GM12878 (cell line): Measurements from ENCODE around the gene TIFAB. TPM values are rescaled to one million over a fixed set of nuclear protein-coding genes. Genes with fewer than 3 reads are reported as not detected.
A peak's percentile ranks its signal among the peaks of the same experiment; 100 is the strongest.

Experiments used
- ATF3 ChIP-seq: IDR thresholded peaks from 2 replicates; pipeline ENCODE4 v1.6.1; 2011; ENCODE audit warnings: low read depth, mild to moderate bottlenecking, low read length, moderate library complexity, borderline replicate concordance; ENCODE audit errors: extremely low read depth
- BACH1 ChIP-seq: fragments of 450-650 bp; IDR thresholded peaks from 2 replicates; pipeline ENCODE4 v1.6.1; 2017; ENCODE audit warnings: mild to moderate bottlenecking, borderline replicate concordance
- CHD4 ChIP-seq: fragments of 200-600 bp; sonication (generic); IDR thresholded peaks from 2 replicates; pipeline ENCODE4 v1.6.1; 2016; ENCODE audit warnings: mild to moderate bottlenecking
- CREB1 ChIP-seq: IDR thresholded peaks from 2 replicates; pipeline ENCODE4 v1.6.1; 2012; ENCODE audit warnings: low read depth, mild to moderate bottlenecking, inconsistent platforms
- KAT2A ChIP-seq: conservative IDR thresholded peaks from 2 replicates; pipeline ENCODE4 v1.6.1; 2011; ENCODE audit warnings: low read depth, low read length; ENCODE audit not compliant: control insufficient read depth
- MEF2A ChIP-seq: IDR thresholded peaks from 2 replicates; pipeline ENCODE4 v1.6.1; 2011; ENCODE audit warnings: low read depth, mild to moderate bottlenecking, low read length, moderate library complexity; ENCODE audit not compliant: insufficient read depth
- PKNOX1 ChIP-seq: fragments of 450-650 bp; IDR thresholded peaks from 2 replicates; pipeline ENCODE4 v1.6.1; 2016; ENCODE audit warnings: mild to moderate bottlenecking
- PML ChIP-seq: IDR thresholded peaks from 2 replicates; pipeline ENCODE4 v1.6.1; 2012; ENCODE audit warnings: low read length, inconsistent platforms
- SKIL ChIP-seq: fragments of 450-650 bp; IDR thresholded peaks from 2 replicates; pipeline ENCODE4 v1.6.1; 2017; ENCODE audit warnings: mild to moderate bottlenecking, low read depth, inconsistent platforms; ENCODE audit not compliant: poor library complexity, severe bottlenecking
- SRF ChIP-seq, 2 experiments: IDR thresholded peaks; 2 replicates each; pipeline ENCODE4 v1.6.1; 2011; ENCODE audit warnings: low read depth in 2 of 2, low read length in 2 of 2, mild to moderate bottlenecking in 1 of 2, moderate library complexity in 1 of 2
- TBL1XR1 ChIP-seq: IDR thresholded peaks from 2 replicates; pipeline ENCODE4 v1.6.1; 2012; ENCODE audit warnings: low read depth, low read length, improper control_type of control experiment
- polyA plus RNA-seq, 11 experiments: library from polyadenylated mRNA; depleted of rRNA in 4 of 11; unstranded in 6 of 11; stranded (reverse) in 5 of 11; fragments of >200 nt; fragmentation: Nextera tagmentation in 4 of 11; fragmentation: Illumina TruSeq in 1 of 11; extraction: Ambion mirVana in 4 of 11; extraction: Trizol in 1 of 11; gene quantifications; 1 replicate in 1 of 11; 2 replicates in 10 of 11; pipeline versions ENCODE4 v1.2.1 to v1.2.3, GENCODE V29; 2011 to 2016; ENCODE audit warnings: inconsistent platforms in 2 of 11, missing spikeins in 2 of 11, low read depth in 1 of 11
- total RNA-seq, 4 experiments: library from RNA; depleted of rRNA in 3 of 4; stranded (reverse); fragments of >200 nt in 3 of 4; fragmentation: Illumina TruSeq in 1 of 4; extraction: Trizol in 1 of 4; gene quantifications; 2 replicates each; pipeline versions ENCODE4 v1.2.1 to v1.2.3, GENCODE V29; 2013 to 2021
- TF ChIP-seq, protein P1 (sequence below): fragments of 450-650 bp; IDR thresholded peaks from 2 replicates; pipeline ENCODE4 v1.6.1; 2017; ENCODE audit warnings: antibody characterized with exemption, mild to moderate bottlenecking, moderate library complexity
- TF ChIP-seq, protein P2 (sequence below): fragments of 450-650 bp; IDR thresholded peaks from 2 replicates; pipeline ENCODE4 v1.6.1; 2016; ENCODE audit warnings: mild to moderate bottlenecking, moderate library complexity, borderline replicate concordance
- TF ChIP-seq, protein P3 (sequence below): fragments of 450-650 bp; IDR thresholded peaks from 2 replicates; pipeline ENCODE4 v1.6.1; 2016; ENCODE audit warnings: mild to moderate bottlenecking

Gene TIFAB
- total and polyA plus RNA-seq, 10 of the 15 experiments (the other 5 are each of a cell fraction or from before 2014, with no cell fraction given), result not detected

- TF ChIP-seq PKNOX1 (no peak), MEF2A (no peak), SRF (IDR thresholded peaks at IDR 0.05; ENCODE audit: low read depth in 2 of 2, low read length in 2 of 2) (no peak), PML (no peak), KAT2A (no peak), BACH1 (peak; percentile 71; the same call in 1 of the 2 replicates), TBL1XR1 (0 out of 2 replicates have a peak, but pooled peaks have one; percentile 20), SKIL (no peak), CHD4 (no peak), CREB1 (peak; percentile 88), ATF3 (no peak)
- TF ChIP-seq, protein P1, sequence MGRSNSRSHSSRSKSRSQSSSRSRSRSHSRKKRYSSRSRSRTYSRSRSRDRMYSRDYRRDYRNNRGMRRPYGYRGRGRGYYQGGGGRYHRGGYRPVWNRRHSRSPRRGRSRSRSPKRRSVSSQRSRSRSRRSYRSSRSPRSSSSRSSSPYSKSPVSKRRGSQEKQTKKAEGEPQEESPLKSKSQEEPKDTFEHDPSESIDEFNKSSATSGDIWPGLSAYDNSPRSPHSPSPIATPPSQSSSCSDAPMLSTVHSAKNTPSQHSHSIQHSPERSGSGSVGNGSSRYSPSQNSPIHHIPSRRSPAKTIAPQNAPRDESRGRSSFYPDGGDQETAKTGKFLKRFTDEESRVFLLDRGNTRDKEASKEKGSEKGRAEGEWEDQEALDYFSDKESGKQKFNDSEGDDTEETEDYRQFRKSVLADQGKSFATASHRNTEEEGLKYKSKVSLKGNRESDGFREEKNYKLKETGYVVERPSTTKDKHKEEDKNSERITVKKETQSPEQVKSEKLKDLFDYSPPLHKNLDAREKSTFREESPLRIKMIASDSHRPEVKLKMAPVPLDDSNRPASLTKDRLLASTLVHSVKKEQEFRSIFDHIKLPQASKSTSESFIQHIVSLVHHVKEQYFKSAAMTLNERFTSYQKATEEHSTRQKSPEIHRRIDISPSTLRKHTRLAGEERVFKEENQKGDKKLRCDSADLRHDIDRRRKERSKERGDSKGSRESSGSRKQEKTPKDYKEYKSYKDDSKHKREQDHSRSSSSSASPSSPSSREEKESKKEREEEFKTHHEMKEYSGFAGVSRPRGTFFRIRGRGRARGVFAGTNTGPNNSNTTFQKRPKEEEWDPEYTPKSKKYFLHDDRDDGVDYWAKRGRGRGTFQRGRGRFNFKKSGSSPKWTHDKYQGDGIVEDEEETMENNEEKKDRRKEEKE, result no peak
- TF ChIP-seq, protein P2, sequence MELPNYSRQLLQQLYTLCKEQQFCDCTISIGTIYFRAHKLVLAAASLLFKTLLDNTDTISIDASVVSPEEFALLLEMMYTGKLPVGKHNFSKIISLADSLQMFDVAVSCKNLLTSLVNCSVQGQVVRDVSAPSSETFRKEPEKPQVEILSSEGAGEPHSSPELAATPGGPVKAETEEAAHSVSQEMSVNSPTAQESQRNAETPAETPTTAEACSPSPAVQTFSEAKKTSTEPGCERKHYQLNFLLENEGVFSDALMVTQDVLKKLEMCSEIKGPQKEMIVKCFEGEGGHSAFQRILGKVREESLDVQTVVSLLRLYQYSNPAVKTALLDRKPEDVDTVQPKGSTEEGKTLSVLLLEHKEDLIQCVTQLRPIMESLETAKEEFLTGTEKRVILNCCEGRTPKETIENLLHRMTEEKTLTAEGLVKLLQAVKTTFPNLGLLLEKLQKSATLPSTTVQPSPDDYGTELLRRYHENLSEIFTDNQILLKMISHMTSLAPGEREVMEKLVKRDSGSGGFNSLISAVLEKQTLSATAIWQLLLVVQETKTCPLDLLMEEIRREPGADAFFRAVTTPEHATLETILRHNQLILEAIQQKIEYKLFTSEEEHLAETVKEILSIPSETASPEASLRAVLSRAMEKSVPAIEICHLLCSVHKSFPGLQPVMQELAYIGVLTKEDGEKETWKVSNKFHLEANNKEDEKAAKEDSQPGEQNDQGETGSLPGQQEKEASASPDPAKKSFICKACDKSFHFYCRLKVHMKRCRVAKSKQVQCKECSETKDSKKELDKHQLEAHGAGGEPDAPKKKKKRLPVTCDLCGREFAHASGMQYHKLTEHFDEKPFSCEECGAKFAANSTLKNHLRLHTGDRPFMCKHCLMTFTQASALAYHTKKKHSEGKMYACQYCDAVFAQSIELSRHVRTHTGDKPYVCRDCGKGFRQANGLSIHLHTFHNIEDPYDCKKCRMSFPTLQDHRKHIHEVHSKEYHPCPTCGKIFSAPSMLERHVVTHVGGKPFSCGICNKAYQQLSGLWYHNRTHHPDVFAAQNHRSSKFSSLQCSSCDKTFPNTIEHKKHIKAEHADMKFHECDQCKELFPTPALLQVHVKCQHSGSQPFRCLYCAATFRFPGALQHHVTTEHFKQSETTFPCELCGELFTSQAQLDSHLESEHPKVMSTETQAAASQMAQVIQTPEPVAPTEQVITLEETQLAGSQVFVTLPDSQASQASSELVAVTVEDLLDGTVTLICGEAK, result 0 out of 2 replicates have a peak, but pooled peaks have one; percentile 21
- TF ChIP-seq, protein P3, sequence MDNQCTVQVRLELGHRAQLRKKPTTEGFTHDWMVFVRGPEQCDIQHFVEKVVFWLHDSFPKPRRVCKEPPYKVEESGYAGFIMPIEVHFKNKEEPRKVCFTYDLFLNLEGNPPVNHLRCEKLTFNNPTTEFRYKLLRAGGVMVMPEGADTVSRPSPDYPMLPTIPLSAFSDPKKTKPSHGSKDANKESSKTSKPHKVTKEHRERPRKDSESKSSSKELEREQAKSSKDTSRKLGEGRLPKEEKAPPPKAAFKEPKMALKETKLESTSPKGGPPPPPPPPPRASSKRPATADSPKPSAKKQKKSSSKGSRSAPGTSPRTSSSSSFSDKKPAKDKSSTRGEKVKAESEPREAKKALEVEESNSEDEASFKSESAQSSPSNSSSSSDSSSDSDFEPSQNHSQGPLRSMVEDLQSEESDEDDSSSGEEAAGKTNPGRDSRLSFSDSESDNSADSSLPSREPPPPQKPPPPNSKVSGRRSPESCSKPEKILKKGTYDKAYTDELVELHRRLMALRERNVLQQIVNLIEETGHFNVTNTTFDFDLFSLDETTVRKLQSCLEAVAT, result no peak
Measured at GRCh38 chr5:135398855-135399793, 53.0 kb downstream of the TIFAB start, which contains the start of gene MACROH2A1 (continued).
